ENCODE measurements around the gene STAT1.

DNA sequence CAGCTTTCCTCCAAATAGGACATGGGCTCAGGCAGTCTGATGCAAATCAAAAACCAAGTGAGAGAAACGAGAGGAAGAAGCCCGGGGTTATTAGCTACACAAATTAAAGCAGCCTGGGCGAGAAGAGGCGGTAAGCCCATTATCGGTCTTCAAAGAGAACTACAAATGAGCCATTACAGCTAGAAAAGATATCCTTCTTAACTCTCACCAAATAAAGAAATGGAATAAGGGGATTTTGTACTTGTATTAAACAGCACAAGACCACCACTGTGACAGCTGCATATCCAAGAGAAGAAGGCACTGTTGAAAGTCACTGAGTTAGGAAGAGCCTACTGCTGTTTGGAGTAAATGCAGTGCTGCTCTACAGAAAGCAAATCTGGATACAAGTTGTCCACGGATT is 32.6 kb downstream of the STAT1 start:
- TF ChIP-seq, protein P1, sequence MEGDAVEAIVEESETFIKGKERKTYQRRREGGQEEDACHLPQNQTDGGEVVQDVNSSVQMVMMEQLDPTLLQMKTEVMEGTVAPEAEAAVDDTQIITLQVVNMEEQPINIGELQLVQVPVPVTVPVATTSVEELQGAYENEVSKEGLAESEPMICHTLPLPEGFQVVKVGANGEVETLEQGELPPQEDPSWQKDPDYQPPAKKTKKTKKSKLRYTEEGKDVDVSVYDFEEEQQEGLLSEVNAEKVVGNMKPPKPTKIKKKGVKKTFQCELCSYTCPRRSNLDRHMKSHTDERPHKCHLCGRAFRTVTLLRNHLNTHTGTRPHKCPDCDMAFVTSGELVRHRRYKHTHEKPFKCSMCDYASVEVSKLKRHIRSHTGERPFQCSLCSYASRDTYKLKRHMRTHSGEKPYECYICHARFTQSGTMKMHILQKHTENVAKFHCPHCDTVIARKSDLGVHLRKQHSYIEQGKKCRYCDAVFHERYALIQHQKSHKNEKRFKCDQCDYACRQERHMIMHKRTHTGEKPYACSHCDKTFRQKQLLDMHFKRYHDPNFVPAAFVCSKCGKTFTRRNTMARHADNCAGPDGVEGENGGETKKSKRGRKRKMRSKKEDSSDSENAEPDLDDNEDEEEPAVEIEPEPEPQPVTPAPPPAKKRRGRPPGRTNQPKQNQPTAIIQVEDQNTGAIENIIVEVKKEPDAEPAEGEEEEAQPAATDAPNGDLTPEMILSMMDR (IDR thresholded peaks at IDR 0.05; ENCODE audit: poor library complexity, severe bottlenecking), result no peak
- TF ChIP-seq MXI1 (conservative IDR thresholded peaks at IDR 0.05; ENCODE audit: poor library complexity, severe bottlenecking), result no peak
- no peak for TF ChIP-seq EZH2 (IDR thresholded peaks at IDR 0.05; ENCODE audit: borderline replicate concordance, insufficient read depth, low read length, poor library complexity, severe bottlenecking)
- no peak for TF ChIP-seq EP300 (conservative IDR thresholded peaks at IDR 0.05; ENCODE audit: poor library complexity, severe bottlenecking)
- TF ChIP-seq POLR2AphosphoS5 (IDR thresholded peaks at IDR 0.05), result no peak
- no peak for TF ChIP-seq TAF1 (IDR thresholded peaks at IDR 0.05; ENCODE audit: low read depth)
- no peak for TF ChIP-seq SMC3 (conservative IDR thresholded peaks at IDR 0.05; ENCODE audit: poor library complexity)
- TF ChIP-seq RAD21 (conservative IDR thresholded peaks at IDR 0.05), result no peak
- TF ChIP-seq, protein P2, sequence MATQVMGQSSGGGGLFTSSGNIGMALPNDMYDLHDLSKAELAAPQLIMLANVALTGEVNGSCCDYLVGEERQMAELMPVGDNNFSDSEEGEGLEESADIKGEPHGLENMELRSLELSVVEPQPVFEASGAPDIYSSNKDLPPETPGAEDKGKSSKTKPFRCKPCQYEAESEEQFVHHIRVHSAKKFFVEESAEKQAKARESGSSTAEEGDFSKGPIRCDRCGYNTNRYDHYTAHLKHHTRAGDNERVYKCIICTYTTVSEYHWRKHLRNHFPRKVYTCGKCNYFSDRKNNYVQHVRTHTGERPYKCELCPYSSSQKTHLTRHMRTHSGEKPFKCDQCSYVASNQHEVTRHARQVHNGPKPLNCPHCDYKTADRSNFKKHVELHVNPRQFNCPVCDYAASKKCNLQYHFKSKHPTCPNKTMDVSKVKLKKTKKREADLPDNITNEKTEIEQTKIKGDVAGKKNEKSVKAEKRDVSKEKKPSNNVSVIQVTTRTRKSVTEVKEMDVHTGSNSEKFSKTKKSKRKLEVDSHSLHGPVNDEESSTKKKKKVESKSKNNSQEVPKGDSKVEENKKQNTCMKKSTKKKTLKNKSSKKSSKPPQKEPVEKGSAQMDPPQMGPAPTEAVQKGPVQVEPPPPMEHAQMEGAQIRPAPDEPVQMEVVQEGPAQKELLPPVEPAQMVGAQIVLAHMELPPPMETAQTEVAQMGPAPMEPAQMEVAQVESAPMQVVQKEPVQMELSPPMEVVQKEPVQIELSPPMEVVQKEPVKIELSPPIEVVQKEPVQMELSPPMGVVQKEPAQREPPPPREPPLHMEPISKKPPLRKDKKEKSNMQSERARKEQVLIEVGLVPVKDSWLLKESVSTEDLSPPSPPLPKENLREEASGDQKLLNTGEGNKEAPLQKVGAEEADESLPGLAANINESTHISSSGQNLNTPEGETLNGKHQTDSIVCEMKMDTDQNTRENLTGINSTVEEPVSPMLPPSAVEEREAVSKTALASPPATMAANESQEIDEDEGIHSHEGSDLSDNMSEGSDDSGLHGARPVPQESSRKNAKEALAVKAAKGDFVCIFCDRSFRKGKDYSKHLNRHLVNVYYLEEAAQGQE (IDR thresholded peaks at IDR 0.05; ENCODE audit: borderline replicate concordance), result no peak

All from neural cell (in vitro differentiated cells).